Kidney (tissue), 14 donors: Measurements from ENCODE around the gene GPR4. TPM values are rescaled to one million over a fixed set of nuclear protein-coding genes. Genes with fewer than 3 reads are reported as not detected.
"Not testable (repeated sequence)": the region's sequence is repeated elsewhere in the genome, so short reads cannot be mapped to it uniquely, and the experiment has no call there.

ENCODE experiments used
- DNase-seq, 5 donors: peaks; one replicate each; pipeline ENCODE4 v3.0.0-alpha.2; 2013 to 2020
- FAIRE-seq: peaks from 2 replicates; lab custom pipeline; 2012; peaks lifted over from hg19 to GRCh38; lab: Jason Lieb, UNC
- H3K27ac ChIP-seq, 2 donors: one replicate each; pipeline ENCODE4 v1.7.0; 2013; ENCODE audit warnings: low read depth in 2 of 2, low read length in 2 of 2, inconsistent platforms in 1 of 2
- H3K27me3 ChIP-seq: one replicate; pipeline ENCODE4 v1.7.1; 2013; ENCODE audit warnings: low read length, inconsistent platforms; ENCODE audit not compliant: control insufficient read depth, insufficient read depth
- H3K36me3 ChIP-seq, 3 donors: one replicate each; pipeline versions ENCODE4 v1.7.0 to v1.7.1; 2013; ENCODE audit warnings: low read length in 3 of 3, control low read depth in 1 of 3, inconsistent platforms in 1 of 3; ENCODE audit not compliant: insufficient read depth in 3 of 3, control insufficient read depth in 2 of 3
- H3K4me1 ChIP-seq, 3 donors: one replicate each; pipeline versions ENCODE4 v1.7.0 to v1.7.1; 2013; ENCODE audit warnings: low read length in 3 of 3, inconsistent platforms in 1 of 3, low read depth in 1 of 3; ENCODE audit not compliant: control insufficient read depth in 2 of 3, insufficient read depth in 2 of 3
- H3K4me3 ChIP-seq, 3 donors: one replicate each; pipeline versions ENCODE4 v1.7.0 to v1.8.1; 2013; ENCODE audit warnings: low read length in 3 of 3, control low read depth in 1 of 3, inconsistent platforms in 1 of 3
- H3K9ac ChIP-seq, 3 donors: one replicate each; pipeline versions ENCODE4 v1.7.0 to v1.7.1; 2013; ENCODE audit warnings: low read length in 3 of 3, control low read depth in 1 of 3, inconsistent platforms in 1 of 3
- H3K9me3 ChIP-seq, 3 donors: one replicate each; pipeline versions ENCODE4 v1.7.0 to v1.7.1; 2013; ENCODE audit warnings: low read length in 3 of 3, control low read depth in 1 of 3, inconsistent platforms in 1 of 3; ENCODE audit not compliant: control insufficient read depth in 2 of 3, insufficient read depth in 1 of 3
- CTCF ChIP-seq: IDR thresholded peaks from 3 replicates; pipeline ENCODE4 v1.5.1; 2012; ENCODE audit warnings: mild to moderate bottlenecking, moderate library complexity, borderline replicate concordance; ENCODE audit not compliant: insufficient read depth; ENCODE audit errors: extremely low read depth
- intact Hi-C: fragments of 100-400 bp; cut with DNase I; formaldehyde crosslinking; loops from one replicate; pipeline ENCODE4 v1.11.1; 2022
- polyA plus RNA-seq: library from polyadenylated mRNA; stranded (reverse); fragments of 350-450 nt; fragmentation: Illumina TruSeq; extraction: RNeasy Lipid Tissue Mini Kit (QIAGEN cat#74804); gene quantifications from one replicate; pipeline ENCODE4 v1.2.3, GENCODE V29; 2014; ENCODE audit warnings: low read depth, low replicate concordance; ENCODE audit not compliant: insufficient read depth
- total RNA-seq: library from RNA; stranded (reverse); fragmentation: NEBNext Ultra II Directional; extraction: Animal tissue kit (Norgen Biotek cat#: 25700); gene quantifications from one replicate; pipeline ENCODE4 v1.2.1, GENCODE V29; 2021
- donor health status: control.
- donor health status: control.
- donor health status: control.
- donor health status: control.
- donor health status: control.
- donor health status: DM: yes; HTN: yes; CAD: no.
- donor health status: Normal renal cell carcinoma (clear cell type).

Gene GPR4
- total and polyA plus RNA-seq, 2 donors from 2014 or later, result 6.8 to 9.7 TPM

- intact Hi-C loops, result no loop called here
These were observed 27.7 kb upstream of the GPR4 start for GRCh38 chr19:45629704-45630103.

GRCh38 chr19:45628219-45628618 lies 26.2 kb upstream of the GPR4 start:
- H3K4me3 ChIP-seq, H3K27ac ChIP-seq, H3K9ac ChIP-seq, H3K36me3 ChIP-seq, FAIRE-seq, intact Hi-C loops, H3K27me3 ChIP-seq, DNase-seq, H3K4me1 ChIP-seq, H3K9me3 ChIP-seq: not testable (repeated sequence)

More at GRCh38 chr19:45629704-45630103, 27.7 kb upstream of the GPR4 start:
- TF ChIP-seq CTCF, result no peak
- Histone ChIP-seq H3K4me3 (no peak overlapping the region), H3K4me1 (no peaks in the 10 kb centered on the region), H3K9me3 (no peaks in the 10 kb centered on the region), H3K27ac (no peak overlapping the region), H3K36me3 (peaks cover 0 to 2% (median 2%) of the 10 kb centered on the region in 3 donors), H3K27me3 (no peaks in the 10 kb centered on the region), H3K9ac (no peak overlapping the region)
- FAIRE-seq (no peak), DNase-seq (no peak)

GRCh38 chr19:45623984-45624383 lies 22.0 kb upstream of the GPR4 start:
- Histone ChIP-seq H3K4me3 (no peak overlapping the region), H3K36me3 (peaks cover 0 to 9% (median 7%) of the 10 kb centered on the region in 3 donors), H3K9ac (no peak overlapping the region), H3K9me3 (no peaks in the 10 kb centered on the region), H3K27ac (no peak overlapping the region), H3K4me1 (no peaks in the 10 kb centered on the region), H3K27me3 (no peaks in the 10 kb centered on the region)
- TF ChIP-seq CTCF, result no peak
- no peak for FAIRE-seq
- no peak for DNase-seq
- intact Hi-C loops, result no loop called here

GRCh38 chr19:45621976-45622503 lies 20.0 kb upstream of the GPR4 start:
- no peak for DNase-seq
- Histone ChIP-seq H3K36me3 (peaks cover 0 to 7% (median 7%) of the 10 kb centered on the region in 3 donors), H3K9me3 (no peaks in the 10 kb centered on the region), H3K27me3 (no peaks in the 10 kb centered on the region), H3K4me1 (no peaks in the 10 kb centered on the region), H3K27ac (no peak overlapping the region), H3K4me3 (no peak overlapping the region), H3K9ac (no peak overlapping the region)
- intact Hi-C loops, result no loop called here
- FAIRE-seq, result no peak
- no peak for TF ChIP-seq CTCF
